Activated naive CD8-positive, alpha-beta T cell treated with anti-CD3 and anti-CD28 coated beads, Interleukin-2, amount 50 U/mL, for 24 hours (primary cell): Measurements from ENCODE around the gene NBPF6.
A peak's percentile ranks its signal among the peaks of the same experiment; 100 is the strongest.
"Not testable (repeated sequence)": the region's sequence is repeated elsewhere in the genome, so short reads cannot be mapped to it uniquely, and the experiment has no call there.

Experiments
- ATAC-seq: fragments of 150-1000 bp; cut with Tn5 transposase; one replicate; pipeline ENCODE4 v1.10.0; 2021
- DNase-seq: peaks from one replicate; pipeline ENCODE4 v3.0.0; 2021
- H3K27ac Mint-ChIP-seq: one replicate; pipeline ENCODE4 v1.8.0; 2021; ENCODE audit warnings: mild to moderate bottlenecking, mixed read lengths
- H3K27me3 Mint-ChIP-seq: one replicate; pipeline ENCODE4 v1.8.0; 2021; ENCODE audit warnings: mixed read lengths
- H3K36me3 Mint-ChIP-seq: one replicate; pipeline ENCODE4 v1.8.0; 2021; ENCODE audit warnings: low read depth, mixed read lengths
- H3K4me1 Mint-ChIP-seq: one replicate; pipeline ENCODE4 v1.8.0; 2021; ENCODE audit warnings: mixed read lengths
- H3K4me3 Mint-ChIP-seq: one replicate; pipeline ENCODE4 v1.8.0; 2021; ENCODE audit warnings: mild to moderate bottlenecking, moderate library complexity, mixed read lengths
- H3K9me3 Mint-ChIP-seq: one replicate; pipeline ENCODE4 v1.8.0; 2021; ENCODE audit warnings: mixed read lengths

Gene NBPF6

GRCh38 chr1:108474516-108474915 is 24.4 kb downstream of the NBPF6 start:
- not testable (repeated sequence) for H3K36me3 Mint-ChIP-seq, H3K4me1 Mint-ChIP-seq, H3K27ac Mint-ChIP-seq, ATAC-seq, H3K4me3 Mint-ChIP-seq, DNase-seq
- H3K27me3 Mint-ChIP-seq: peaks cover 11% of the 10 kb centered on the region
- H3K9me3 Mint-ChIP-seq: peaks cover 18% of the 10 kb centered on the region

GRCh38 chr1:108478429-108479015 is 28.4 kb downstream of the NBPF6 start:
- peaks cover 7% of the 10 kb centered on the region for H3K36me3 Mint-ChIP-seq
- peaks cover 8% of the 10 kb centered on the region for H3K27me3 Mint-ChIP-seq
- DNase-seq (no peak), ATAC-seq (no peak)
- no peaks in the 10 kb centered on the region for H3K4me1 Mint-ChIP-seq
- H3K27ac Mint-ChIP-seq: no peak overlapping the region
- no peak overlapping the region for H3K4me3 Mint-ChIP-seq
- H3K9me3 Mint-ChIP-seq: peaks cover 29% of the 10 kb centered on the region

- Mint-ChIP-seq H3K9me3 (peaks cover 25% of the 10 kb centered on the region), H3K27me3 (peaks cover 6% of the 10 kb centered on the region), H3K27ac (no peak overlapping the region), H3K4me1 (no peaks in the 10 kb centered on the region), H3K36me3 (peaks cover 5% of the 10 kb centered on the region), H3K4me3 (no peak overlapping the region)
- no peak for ATAC-seq
- no peak for DNase-seq
Observed at GRCh38 chr1:108482708-108483107, 32.6 kb downstream of the NBPF6 start.

GRCh38 chr1:108485990-108486389 is 35.8 kb downstream of the NBPF6 start:
- not testable (repeated sequence) for DNase-seq, H3K27ac Mint-ChIP-seq, ATAC-seq, H3K9me3 Mint-ChIP-seq, H3K27me3 Mint-ChIP-seq, H3K36me3 Mint-ChIP-seq, H3K4me1 Mint-ChIP-seq, H3K4me3 Mint-ChIP-seq

- ATAC-seq, DNase-seq, H3K36me3 Mint-ChIP-seq, H3K4me3 Mint-ChIP-seq, H3K4me1 Mint-ChIP-seq, H3K27me3 Mint-ChIP-seq, H3K27ac Mint-ChIP-seq, H3K9me3 Mint-ChIP-seq: not testable (repeated sequence)
Observed at GRCh38 chr1:108486707-108487106, 36.6 kb downstream of the NBPF6 start.

- not testable (repeated sequence) for H3K9me3 Mint-ChIP-seq, H3K27ac Mint-ChIP-seq, DNase-seq, H3K4me3 Mint-ChIP-seq, H3K4me1 Mint-ChIP-seq, H3K36me3 Mint-ChIP-seq, ATAC-seq
- H3K27me3 Mint-ChIP-seq: peaks cover 18% of the 10 kb centered on the region
Observed at GRCh38 chr1:108495008-108495407, 44.9 kb downstream of the NBPF6 start.

- not testable (repeated sequence) for H3K36me3 Mint-ChIP-seq, DNase-seq, H3K4me1 Mint-ChIP-seq, H3K9me3 Mint-ChIP-seq, H3K27ac Mint-ChIP-seq, ATAC-seq, H3K4me3 Mint-ChIP-seq
- peaks cover 24% of the 10 kb centered on the region for H3K27me3 Mint-ChIP-seq
Observed at GRCh38 chr1:108496856-108497255, 46.7 kb downstream of the NBPF6 start.

GRCh38 chr1:108502138-108502537 is 52.0 kb downstream of the NBPF6 start:
- DNase-seq: no peak
- no peak overlapping the region for H3K27ac Mint-ChIP-seq
- no peaks in the 10 kb centered on the region for H3K9me3 Mint-ChIP-seq
- no peak for ATAC-seq
- no peaks in the 10 kb centered on the region for H3K36me3 Mint-ChIP-seq
- H3K27me3 Mint-ChIP-seq: peaks cover 25% of the 10 kb centered on the region
- H3K4me1 Mint-ChIP-seq: no peaks in the 10 kb centered on the region
- H3K4me3 Mint-ChIP-seq: no peak overlapping the region

GRCh38 chr1:108502624-108503023 is 52.5 kb downstream of the NBPF6 start:
- Mint-ChIP-seq H3K27me3 (peaks cover 27% of the 10 kb centered on the region), H3K4me1 (no peaks in the 10 kb centered on the region), H3K27ac (no peak overlapping the region), H3K36me3 (no peaks in the 10 kb centered on the region), H3K9me3 (no peaks in the 10 kb centered on the region), H3K4me3 (no peak overlapping the region)
- no peak for DNase-seq
- no peak for ATAC-seq

GRCh38 chr1:108503062-108503733 is 53.1 kb downstream of the NBPF6 start:
- H3K4me1 Mint-ChIP-seq: no peaks in the 10 kb centered on the region
- peaks cover 27% of the 10 kb centered on the region for H3K27me3 Mint-ChIP-seq
- ATAC-seq (no peak), DNase-seq (no peak)
- no peaks in the 10 kb centered on the region for H3K36me3 Mint-ChIP-seq
- H3K27ac Mint-ChIP-seq: no peak overlapping the region
- no peak overlapping the region for H3K4me3 Mint-ChIP-seq
- no peaks in the 10 kb centered on the region for H3K9me3 Mint-ChIP-seq

GRCh38 chr1:108504447-108504846 is 54.3 kb downstream of the NBPF6 start:
- ATAC-seq: peak; percentile 85
- Mint-ChIP-seq H3K4me1 (no peaks in the 10 kb centered on the region), H3K27ac (no peak overlapping the region), H3K9me3 (no peaks in the 10 kb centered on the region), H3K27me3 (peaks cover 32% of the 10 kb centered on the region), H3K36me3 (no peaks in the 10 kb centered on the region), H3K4me3 (no peak overlapping the region)
- DNase-seq: no peak

GRCh38 chr1:108505763-108506070 is 55.6 kb downstream of the NBPF6 start:
- no peak for ATAC-seq

GRCh38 chr1:108511764-108512163 is 61.6 kb downstream of the NBPF6 start:
- no peak for DNase-seq
- Mint-ChIP-seq H3K27ac (no peak overlapping the region), H3K27me3 (peaks cover 20% of the 10 kb centered on the region), H3K4me1 (no peaks in the 10 kb centered on the region), H3K4me3 (no peak overlapping the region), H3K36me3 (no peaks in the 10 kb centered on the region), H3K9me3 (no peaks in the 10 kb centered on the region)
- no peak for ATAC-seq

More at GRCh38 chr1:108505763-108506070, 55.6 kb downstream of the NBPF6 start:
- Mint-ChIP-seq H3K27ac (no peak overlapping the region), H3K27me3 (peaks cover 31% of the 10 kb centered on the region), H3K9me3 (no peaks in the 10 kb centered on the region), H3K4me3 (no peak overlapping the region), H3K36me3 (no peaks in the 10 kb centered on the region), H3K4me1 (no peaks in the 10 kb centered on the region)
- no peak for DNase-seq

GRCh38 chr1:108512239-108513043 is 62.3 kb downstream of the NBPF6 start:
- H3K9me3 Mint-ChIP-seq: no peaks in the 10 kb centered on the region
- H3K36me3 Mint-ChIP-seq: no peaks in the 10 kb centered on the region
- DNase-seq (no peak), ATAC-seq (no peak)
- H3K4me3 Mint-ChIP-seq: no peak overlapping the region
- H3K27me3 Mint-ChIP-seq: peaks cover 18% of the 10 kb centered on the region
- no peaks in the 10 kb centered on the region for H3K4me1 Mint-ChIP-seq
- H3K27ac Mint-ChIP-seq: no peak overlapping the region

- H3K4me1 Mint-ChIP-seq: no peaks in the 10 kb centered on the region
- H3K4me3 Mint-ChIP-seq: no peak overlapping the region
- DNase-seq (no peak), ATAC-seq (no peak)
- no peaks in the 10 kb centered on the region for H3K36me3 Mint-ChIP-seq
- peaks cover 18% of the 10 kb centered on the region for H3K27me3 Mint-ChIP-seq
- no peaks in the 10 kb centered on the region for H3K9me3 Mint-ChIP-seq
- H3K27ac Mint-ChIP-seq: no peak overlapping the region
Observed at GRCh38 chr1:108513044-108513415, 62.9 kb downstream of the NBPF6 start.
